ENCODE data around the gene PTPN23. TPM values are rescaled to one million over a fixed set of nuclear protein-coding genes. Genes with fewer than 3 reads are reported as not detected.

Gene PTPN23
- total and polyA plus RNA-seq, 2 experiments from 2014 or later, result 14.3 to 48.8 TPM

- H3K4me1 ChIP-seq (ENCODE audit: insufficient read depth), result no peaks in the 10 kb centered on the region
- H2AFZ ChIP-seq, result no peak overlapping the region
- no peak for ATAC-seq
- Mint-ChIP-seq H3K27ac (no peak overlapping the region), H3K36me3 (ENCODE audit: low read depth) (peaks cover 58% of the 10 kb centered on the region), H3K27me3 (ENCODE audit: insufficient read depth, low read depth, poor library complexity) (peaks cover 36% of the 10 kb centered on the region), H3K4me1 (peaks cover 12% of the 10 kb centered on the region), H3K9me3 (peaks cover 11% of the 10 kb centered on the region), H3K4me3 (no peak overlapping the region)
- no peak for DNase-seq (ENCODE audit: low spot score)
- H3K4me3 ChIP-seq, result no peak overlapping the region
- no peaks in the 10 kb centered on the region for H3K27me3 ChIP-seq (ENCODE audit: insufficient read depth)
- H4K20me1 ChIP-seq (replicated peaks; ENCODE audit: insufficient read depth), result peaks cover 6% of the 10 kb centered on the region; the same call in 1 of the 2 replicates
- TF ChIP-seq EZH2 (IDR thresholded peaks at IDR 0.05; ENCODE audit: low read depth, unreplicated experiment), result no peak
- TF ChIP-seq POLR2AphosphoS5 (IDR thresholded peaks at IDR 0.05; ENCODE audit: low read depth), result peak; percentile 33; the same call in 1 of the 2 replicates
- 0 out of 2 replicates have a peak, but pooled peaks cover 20% of the 10 kb centered on the region for H3F3A ChIP-seq (replicated peaks; ENCODE audit: low read depth)
- H3K4me2 ChIP-seq, result no peak overlapping the region
- H3K36me3 ChIP-seq (ENCODE audit: insufficient read depth), result no peaks in the 10 kb centered on the region
- H3K79me2 ChIP-seq (replicated peaks; ENCODE audit: insufficient read depth), result no peaks in the 10 kb centered on the region
- no peak overlapping the region for H3K27ac ChIP-seq (ENCODE audit: low read depth)
- H3K9me2 ChIP-seq (ENCODE audit: insufficient read depth), result no peaks in the 10 kb centered on the region
Measured at GRCh38 chr3:47414161-47414564, 33.3 kb downstream of the PTPN23 start.

- Histone ChIP-seq H3K27ac (ENCODE audit: low read depth) (0 out of 2 replicates have a peak overlapping the region, but pooled peaks have one; percentile 63), H3F3A (replicated peaks; ENCODE audit: low read depth) (0 out of 2 replicates have a peak, but pooled peaks cover 20% of the 10 kb centered on the region), H4K20me1 (replicated peaks; ENCODE audit: insufficient read depth) (peaks cover 6% of the 10 kb centered on the region; the same call in 1 of the 2 replicates), H3K27me3 (ENCODE audit: insufficient read depth) (no peaks in the 10 kb centered on the region), H3K36me3 (ENCODE audit: insufficient read depth) (no peaks in the 10 kb centered on the region; the same call in 1 of the 2 replicates), H3K4me2 (no peak overlapping the region), H3K79me2 (replicated peaks; ENCODE audit: insufficient read depth) (no peaks in the 10 kb centered on the region), H3K4me1 (ENCODE audit: insufficient read depth) (no peaks in the 10 kb centered on the region), H2AFZ (no peak overlapping the region), H3K4me3 (no peak overlapping the region), H3K9me2 (ENCODE audit: insufficient read depth) (no peaks in the 10 kb centered on the region)
- Mint-ChIP-seq H3K36me3 (ENCODE audit: low read depth) (peaks cover 65% of the 10 kb centered on the region), H3K4me1 (peaks cover 12% of the 10 kb centered on the region), H3K27me3 (ENCODE audit: insufficient read depth, low read depth, poor library complexity) (peaks cover 38% of the 10 kb centered on the region), H3K4me3 (no peak overlapping the region), H3K9me3 (peaks cover 11% of the 10 kb centered on the region), H3K27ac (no peak overlapping the region)
- no peak for ATAC-seq
- DNase-seq (ENCODE audit: low spot score), result no peak
- TF ChIP-seq ZNF114 (CRISPR knock-in tag; IDR thresholded peaks at IDR 0.05) (no peak), STAT1 (IDR thresholded peaks at IDR 0.05; ENCODE audit: unreplicated experiment) (no peak), NANOG (IDR thresholded peaks at IDR 0.05; ENCODE audit: borderline replicate concordance) (no peak), JUNB (IDR thresholded peaks at IDR 0.05; ENCODE audit: unreplicated experiment) (no peak), EZH2phosphoT487 (IDR thresholded peaks at IDR 0.05; ENCODE audit: unreplicated experiment) (no peak), EZH2 (IDR thresholded peaks at IDR 0.05; ENCODE audit: low read depth, unreplicated experiment) (no peak), REST (IDR thresholded peaks at IDR 0.05; ENCODE audit: unreplicated experiment) (no peak), CTCF (conservative IDR thresholded peaks at IDR 0.05; ENCODE audit: low read depth in 2 of 2) (no peak), POLR2AphosphoS5 (IDR thresholded peaks at IDR 0.05; ENCODE audit: low read depth) (no peak), CREB1 (CRISPR knock-in tag; IDR thresholded peaks at IDR 0.05; ENCODE audit: low read depth) (no peak)
Measured at GRCh38 chr3:47414666-47415587, 34.1 kb downstream of the PTPN23 start.

Measured in GM23338 (cell line).